ENCODE data around the gene ZNF746. TPM values are rescaled to one million over a fixed set of nuclear protein-coding genes. Genes with fewer than 3 reads are reported as not detected.

The ZNF746 gene
- total and polyA plus RNA-seq, 9 of the 15 experiments (the other 6 are each of a cell fraction or from before 2014, with no cell fraction given): 1.7 to 31.6 (median 13.3) TPM

DNA sequence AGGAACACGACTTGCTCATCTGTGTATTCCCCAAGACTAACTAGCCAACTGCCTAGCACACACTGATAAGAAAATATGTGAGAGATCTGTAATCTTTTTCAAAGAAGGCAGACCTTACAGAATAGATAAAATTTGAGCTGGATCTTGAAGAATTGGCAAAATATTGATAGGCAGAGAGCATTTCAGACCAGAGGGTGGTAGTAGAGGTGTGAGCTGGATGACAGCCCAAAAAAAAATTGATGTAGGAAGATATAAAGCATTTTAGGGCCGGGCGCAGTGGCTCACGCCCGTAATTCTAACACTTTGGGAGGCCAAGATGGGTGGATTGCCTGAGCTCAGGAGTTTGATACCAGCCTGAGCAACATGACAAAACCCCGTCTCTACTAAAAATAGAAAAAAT, 1.2 kb upstream of the ZNF746 start:
- no peak for ATAC-seq
- FAIRE-seq: no peak
- Histone ChIP-seq H3K36me3 (ENCODE audit: control insufficient read depth, insufficient read depth, low read length) (peaks cover 18% of the 10 kb centered on the region; the same call in 2 of the 3 replicates), H3K4me3 (no peak overlapping the region), H3K79me2 (ENCODE audit: control insufficient read depth, insufficient read depth, low read length) (peaks cover 33% of the 10 kb centered on the region), H3K9ac (ENCODE audit: insufficient read depth in 1 of 2, low read depth in 2 of 2, low read length in 2 of 2) (no peak overlapping the region), H3K4me2 (ENCODE audit: insufficient read depth, low read length) (no peak overlapping the region), H3K27ac (ENCODE audit: extremely low read depth, low read depth, low read length) (no peak overlapping the region), H2AFZ (ENCODE audit: low read depth, low read length) (peak overlapping the region; percentile 85; the same call in 1 of the 2 replicates), H3K9me1 (ENCODE audit: control insufficient read depth, insufficient read depth, low read length) (peaks cover 6% of the 10 kb centered on the region), H3K27me3 (ENCODE audit: control insufficient read depth in 2 of 2, insufficient read depth in 2 of 2, low read length in 2 of 2) (peaks cover 5 to 16% of the 10 kb centered on the region in 2 experiments; a peak in 3 of 5 replicates), H3K9me3 (replicated peaks; ENCODE audit: control insufficient read depth, insufficient read depth, low read depth, low read length) (no peaks in the 10 kb centered on the region), H3K4me1 (replicated peaks in 1 of 2; ENCODE audit: control insufficient read depth in 2 of 2, insufficient read depth in 2 of 2, low read length in 2 of 2) (peaks cover 31 to 34% of the 10 kb centered on the region in 2 experiments), H4K20me1 (replicated peaks; ENCODE audit: control insufficient read depth, insufficient read depth, low read length) (peaks cover 5% of the 10 kb centered on the region)
- in situ Hi-C loops (cut with MboI): no loop called here
- intact Hi-C loops (cut with micrococcal nuclease): loop anchor here (5.0 kb wide), 3 partner anchors 98 to 517 kb away; partner anchors contain the start of gene ZNF282
- DNase-seq (ENCODE audit: extremely low read depth in 1 of 4, low spot score in 3 of 4): peak in 1 of 4 experiments; percentile 35
- TF ChIP-seq ZNF347 (CRISPR knock-in tag; IDR thresholded peaks at IDR 0.05; ENCODE audit: low read depth) (no peak), MYC (IDR thresholded peaks at IDR 0.05; ENCODE audit: low read depth, low read length) (0 out of 2 replicates have a peak, but pooled peaks have one; percentile 19), MYC (CRISPR knock-in tag; IDR thresholded peaks at IDR 0.05; ENCODE audit: borderline replicate concordance, low read depth) (no peak), HDAC2 (IDR thresholded peaks at IDR 0.05) (0 out of 2 replicates have a peak, but pooled peaks have one; percentile 5), NFIC (IDR thresholded peaks at IDR 0.05) (peak; percentile 8; the same call in 1 of the 2 replicates), ZZZ3 (IDR thresholded peaks at IDR 0.05) (no peak), CTCF (IDR thresholded peaks at IDR 0.05 in 2 of 3, conservative IDR thresholded peaks at IDR 0.05 in 1 of 3; ENCODE audit: insufficient read depth in 2 of 3, low read depth in 1 of 3, low read length in 3 of 3) (peak in 2 of 3 experiments; percentile 15 to 20; a peak in 3 of 6 replicates)
- TF ChIP-seq, protein P1, sequence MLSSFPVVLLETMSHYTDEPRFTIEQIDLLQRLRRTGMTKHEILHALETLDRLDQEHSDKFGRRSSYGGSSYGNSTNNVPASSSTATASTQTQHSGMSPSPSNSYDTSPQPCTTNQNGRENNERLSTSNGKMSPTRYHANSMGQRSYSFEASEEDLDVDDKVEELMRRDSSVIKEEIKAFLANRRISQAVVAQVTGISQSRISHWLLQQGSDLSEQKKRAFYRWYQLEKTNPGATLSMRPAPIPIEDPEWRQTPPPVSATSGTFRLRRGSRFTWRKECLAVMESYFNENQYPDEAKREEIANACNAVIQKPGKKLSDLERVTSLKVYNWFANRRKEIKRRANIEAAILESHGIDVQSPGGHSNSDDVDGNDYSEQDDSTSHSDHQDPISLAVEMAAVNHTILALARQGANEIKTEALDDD (IDR thresholded peaks at IDR 0.05): peak; percentile 48; the same call in 1 of the 2 replicates
- ChIA-PET CTCF (ENCODE audit: low intra/inter-chr PET ratio) (interaction anchor here (1.3 to 1.7 kb wide), 2 partner anchors 77 to 259 kb away, joined by 4 to 7 read pairs; partner anchors contain the start of gene ZNF212), POLR2A (interaction anchor here (0.6 to 2.0 kb wide), 2 partner anchors 126 to 363 kb away, joined by 4 to 6 read pairs; no protein-coding TSS in a partner anchor)
- 52% methylated on average over 6 of the region's 6 CpGs for WGBS (ENCODE audit: insufficient coverage, low coverage, missing lambda C conversion rate)
- BruUV-seq (replicated peaks): no TSS peak

Measured in K562 (cell line).